8988T (cell line): ENCODE measurements around the gene CDC37.
"Not testable (repeated sequence)": the region's sequence is repeated elsewhere in the genome, so short reads cannot be mapped to it uniquely, and the experiment has no call there.

Experiments used
- DNase-seq: peaks from one replicate; pipeline ENCODE4 v3.0.0; 2011

Gene CDC37

GRCh38 chr19:10419646-10420443 is 16.5 kb upstream of the CDC37 start:
- peak; percentile 85 for DNase-seq

- peak; percentile 40 for DNase-seq
Observed at GRCh38 chr19:10419200-10419645, 15.9 kb upstream of the CDC37 start.

GRCh38 chr19:10418485-10419199 is 15.3 kb upstream of the CDC37 start:
- peak; percentile 33 for DNase-seq

- no peak for DNase-seq
Observed at GRCh38 chr19:10418235-10418484, 14.8 kb upstream of the CDC37 start.

DNA sequence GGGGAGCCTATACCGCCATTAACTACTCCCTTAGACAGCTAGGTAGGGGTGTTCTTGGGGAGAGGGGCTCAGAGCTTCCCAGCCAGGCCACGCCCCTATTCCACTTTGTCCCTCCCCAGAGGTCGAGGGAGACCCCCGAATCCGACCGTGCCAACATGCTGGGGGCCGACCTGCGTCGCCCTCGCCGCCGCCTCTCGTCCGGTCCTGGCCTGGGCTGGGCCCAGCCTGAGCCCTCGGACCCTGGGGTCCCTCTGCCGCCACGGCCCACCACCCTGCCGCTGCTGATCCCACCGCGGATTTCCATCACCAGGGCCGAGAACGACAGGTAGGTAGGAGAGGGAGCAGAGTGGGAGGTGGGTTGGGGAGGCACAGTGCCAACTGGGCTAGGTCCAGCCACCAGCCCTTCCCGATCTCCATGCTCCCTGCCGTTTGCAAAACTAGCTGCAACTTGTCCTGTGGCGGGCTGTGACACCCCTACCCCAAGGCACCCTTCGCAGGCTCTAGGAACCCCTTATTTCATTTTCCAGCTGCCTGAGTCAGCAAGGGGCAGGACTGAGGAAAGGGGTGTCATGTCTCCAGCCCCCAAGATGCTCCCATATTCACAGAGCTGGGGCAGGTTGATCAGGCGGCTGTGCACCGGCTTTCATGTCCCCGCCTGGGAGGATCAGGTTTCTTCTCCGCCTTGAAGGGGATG is 14.3 kb upstream of the CDC37 start:
- peak; percentile 44 for DNase-seq

GRCh38 chr19:10416380-10417257 is 13.3 kb upstream of the CDC37 start:
- DNase-seq = peak; percentile 77

GRCh38 chr19:10416083-10416379 is 12.7 kb upstream of the CDC37 start:
- no peak for DNase-seq

- DNase-seq = no peak
Observed at GRCh38 chr19:10412257-10412977, 9.1 kb upstream of the CDC37 start.

DNA sequence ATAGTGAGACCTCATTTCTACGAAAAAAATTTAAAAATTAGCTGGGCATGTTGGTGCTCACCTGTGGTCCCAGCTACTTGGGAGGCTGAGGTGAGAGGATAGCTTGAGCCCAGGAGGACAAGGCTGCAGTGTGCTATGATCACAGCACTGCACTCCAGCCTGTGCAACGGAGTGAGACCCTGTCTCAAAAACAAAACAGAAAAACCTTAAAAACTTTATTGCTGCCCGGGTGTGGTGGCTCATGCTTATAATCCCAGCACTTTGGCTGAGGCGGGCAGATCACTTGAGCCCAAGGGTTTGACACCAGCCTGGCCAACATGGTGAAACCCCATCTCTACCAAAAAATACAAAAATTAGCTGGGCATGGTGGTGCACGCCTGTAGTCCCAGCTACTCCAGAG is 7.9 kb upstream of the CDC37 start:
- not testable (repeated sequence) for DNase-seq

- no peak for DNase-seq
Observed at GRCh38 chr19:10408511-10409283, 5.4 kb upstream of the CDC37 start.

DNA sequence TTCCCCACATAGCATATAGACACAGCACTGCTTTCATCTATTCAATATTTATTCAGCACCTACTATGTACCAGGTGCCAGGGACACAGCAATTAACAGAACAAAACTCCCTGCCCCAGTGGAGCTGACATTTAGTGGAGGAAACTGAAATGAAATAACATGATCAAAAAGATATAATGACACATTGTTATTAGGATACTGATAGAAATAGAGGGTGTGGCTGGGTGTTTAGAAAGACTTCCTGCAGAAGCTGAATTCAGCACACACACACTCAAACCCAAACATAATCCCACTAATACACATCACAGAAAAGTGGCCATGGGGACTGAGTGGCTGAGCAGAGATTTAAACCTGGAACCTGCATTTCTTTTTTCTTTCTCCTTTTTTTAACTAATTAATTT is 3.8 kb upstream of the CDC37 start:
- no peak for DNase-seq

DNA sequence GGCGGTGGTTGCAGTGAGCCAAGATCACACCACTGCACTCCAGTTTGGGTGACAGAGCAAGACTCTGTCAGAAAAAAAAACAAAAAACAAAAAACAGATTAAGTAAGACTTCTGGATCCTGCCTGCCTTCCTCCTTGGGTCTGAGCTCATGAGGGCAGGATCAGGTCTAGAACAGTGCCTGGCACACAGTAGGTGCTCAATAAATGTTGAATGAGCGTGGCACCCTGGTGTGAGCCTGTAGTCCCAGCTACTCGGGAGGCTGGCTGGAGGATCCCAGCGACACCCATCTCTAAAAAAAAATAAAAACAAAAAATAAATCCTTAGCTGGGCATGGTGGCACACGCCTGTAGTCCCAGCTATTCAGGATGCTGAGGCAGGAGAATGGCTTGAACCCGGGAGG is 2.8 kb upstream of the CDC37 start:
- DNase-seq = no peak

GRCh38 chr19:10404888-10405820 is 1.8 kb upstream of the CDC37 start:
- no peak for DNase-seq

DNA sequence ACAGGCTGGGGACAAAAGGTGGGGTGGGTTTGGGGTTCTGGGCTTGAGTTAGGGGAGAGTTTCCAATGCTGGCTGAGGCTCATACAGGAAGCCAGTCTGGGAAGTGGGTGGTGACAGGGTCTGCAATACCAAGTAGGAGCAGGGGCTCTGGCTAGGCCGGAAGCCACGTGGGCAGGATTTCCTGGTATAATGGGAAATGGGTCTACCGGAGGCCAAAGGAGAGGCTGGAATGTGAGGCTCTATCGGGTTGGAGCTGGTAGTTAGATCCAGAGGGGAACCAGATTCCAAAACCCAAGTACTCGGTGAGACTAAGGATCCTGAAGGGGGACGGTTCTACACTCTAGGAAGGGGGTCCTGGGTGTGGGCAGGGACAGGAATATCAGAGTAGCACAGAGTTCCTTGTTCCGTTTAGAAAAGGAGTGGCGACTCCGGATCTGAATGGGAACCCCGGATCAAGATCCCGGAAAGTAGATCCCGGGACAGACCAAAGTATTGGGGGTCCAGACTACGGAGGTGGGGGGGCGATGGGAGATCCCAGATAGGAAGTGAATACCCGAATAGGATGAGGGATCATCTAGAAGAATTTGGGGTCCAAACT is 802 bp downstream of the CDC37 start:
- DNase-seq = peak; percentile 25

DNA sequence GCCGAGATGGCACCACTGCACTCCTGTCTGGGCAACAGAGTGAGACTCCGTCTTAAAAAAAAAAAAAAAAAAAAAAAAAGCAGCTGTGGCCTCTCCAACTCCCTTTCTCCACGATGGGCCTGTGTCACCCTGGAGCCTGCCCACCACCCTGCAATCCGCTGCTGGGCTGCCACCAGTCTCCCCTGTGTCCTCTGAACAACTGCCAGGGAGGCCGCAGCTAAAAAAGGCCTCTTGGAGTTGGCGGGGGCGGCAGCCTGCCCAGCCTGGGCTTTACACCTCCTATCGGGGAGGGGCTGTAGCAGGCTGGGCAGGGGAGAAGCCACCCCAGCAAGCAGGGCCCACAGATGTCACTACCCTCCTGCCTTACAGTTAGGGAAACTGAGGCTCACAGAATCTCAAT is 3.5 kb downstream of the CDC37 start:
- DNase-seq = no peak

DNA sequence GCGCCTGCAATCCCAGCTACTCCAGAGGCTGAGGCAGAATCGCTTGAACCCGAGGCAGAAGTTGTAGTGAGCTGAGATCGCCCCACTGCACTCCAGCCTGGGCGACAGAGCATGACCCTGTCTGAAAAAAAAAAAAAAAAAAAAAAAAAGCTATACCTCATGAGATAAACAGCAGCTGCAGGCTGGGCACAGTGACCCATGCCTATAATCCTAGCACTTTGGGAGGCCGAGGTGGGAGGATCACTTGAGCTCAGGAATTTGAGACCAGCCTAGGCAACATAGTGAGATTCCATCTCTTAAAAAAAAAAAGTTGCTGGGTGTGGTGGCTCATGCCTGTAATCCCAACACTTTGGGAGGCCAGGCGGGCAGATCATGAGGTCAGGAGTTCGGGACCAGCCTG is 4.0 kb downstream of the CDC37 start:
- not testable (repeated sequence) for DNase-seq

- no peak for DNase-seq
Observed at GRCh38 chr19:10398819-10399218, 4.5 kb downstream of the CDC37 start.

- no peak for DNase-seq
Observed at GRCh38 chr19:10395917-10396316, 7.4 kb downstream of the CDC37 start.

DNA sequence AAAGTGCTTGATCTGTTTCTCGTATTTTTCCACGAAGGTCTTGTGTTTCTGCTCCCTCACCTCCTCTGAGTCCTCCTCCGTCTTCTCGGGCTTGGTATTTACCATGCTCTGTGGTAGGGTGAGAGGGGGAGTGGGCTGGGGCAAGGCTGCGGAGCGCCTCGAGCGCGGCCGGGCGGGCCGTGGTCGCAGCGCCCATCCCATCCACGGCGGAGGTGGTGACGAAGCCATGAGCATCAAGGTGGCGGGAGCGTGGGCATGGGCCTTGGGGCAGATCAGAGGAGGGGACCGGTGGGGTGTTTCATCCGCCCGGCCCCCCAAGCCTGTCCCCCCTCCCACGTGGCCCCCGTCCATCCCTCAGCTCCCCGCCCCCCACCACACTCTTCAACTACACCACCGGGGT is 7.9 kb downstream of the CDC37 start:
- no peak for DNase-seq

DNA sequence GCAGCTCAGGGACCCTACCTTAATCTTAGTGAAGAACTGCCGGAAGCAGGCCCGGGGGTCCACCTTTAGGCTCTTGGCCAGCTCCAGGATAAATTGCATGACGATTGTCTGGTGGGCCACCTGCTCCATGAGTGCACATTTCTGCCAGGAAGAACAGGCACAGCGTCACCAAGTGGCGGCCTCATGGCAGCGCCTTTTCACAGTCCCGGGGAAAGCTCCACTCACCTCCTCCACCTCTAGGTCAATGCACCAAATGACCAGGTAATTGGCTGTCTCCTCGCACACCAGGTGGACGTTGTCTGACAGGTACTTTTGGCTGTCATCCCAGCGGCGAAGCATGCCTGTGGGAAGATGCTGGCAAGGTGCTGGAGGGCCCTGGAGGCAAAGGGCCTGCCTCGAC is 8.3 kb downstream of the CDC37 start:
- no peak for DNase-seq
